ENCODE data around the gene APLP1. TPM values are rescaled to one million over a fixed set of nuclear protein-coding genes. Genes with fewer than 3 reads are reported as not detected.

APLP1 gene
- total and polyA plus RNA-seq, 2 of the 4 experiments (the other 2 are of a cell fraction) = 4.7 to 41.0 TPM

DNA sequence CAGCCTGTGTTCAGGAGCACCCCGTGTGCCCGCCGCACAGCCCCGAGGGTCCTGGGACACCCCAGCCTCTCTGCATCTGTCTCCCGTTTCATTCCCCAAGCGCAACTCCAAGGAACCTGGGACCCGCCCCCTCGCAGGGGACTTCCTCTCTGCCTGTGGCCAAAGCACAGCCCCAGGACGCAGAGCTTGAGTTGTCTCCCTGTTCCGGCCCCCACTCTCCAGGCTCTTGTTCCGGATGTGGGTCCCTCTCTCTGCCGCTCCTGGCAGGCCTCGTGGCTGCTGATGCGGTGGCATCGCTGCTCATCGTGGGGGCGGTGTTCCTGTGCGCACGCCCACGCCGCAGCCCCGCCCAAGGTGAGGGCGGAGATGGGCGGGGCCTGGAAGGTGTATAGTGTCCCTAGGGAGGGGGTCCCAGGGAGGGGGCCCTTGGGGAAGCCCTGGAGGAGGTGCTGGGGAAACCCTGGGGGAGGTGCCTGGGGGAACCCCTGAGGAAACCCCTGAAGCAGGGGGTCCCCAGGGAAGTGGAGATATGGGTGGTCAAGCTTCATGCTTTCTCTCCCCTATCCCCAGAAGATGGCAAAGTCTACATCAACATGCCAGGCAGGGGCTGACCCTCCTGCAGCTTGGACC lies 35.3 kb downstream of the APLP1 start:
- no peaks in the 10 kb centered on the region for H3K36me3 ChIP-seq (ENCODE audit: control insufficient read depth, insufficient read depth, low read length)
- no peak overlapping the region; the same call in 1 of the 2 replicates for H3K23ac ChIP-seq (ENCODE audit: low read depth, low read length)
- in situ Hi-C loops (cut with MboI; ENCODE audit: low sequenced_read_pairs) = no loop called here
- no peak overlapping the region for H3K4me3 ChIP-seq (ENCODE audit: insufficient read depth, low read depth, low read length)
- peak overlapping the region; percentile 72 for H3K27ac ChIP-seq (ENCODE audit: insufficient read depth, low read length)
- H3K9me3 ChIP-seq (ENCODE audit: control insufficient read depth, insufficient read depth, low read length) = no peaks in the 10 kb centered on the region
- peak overlapping the region; percentile 21 for H2AK9ac ChIP-seq (replicated peaks; ENCODE audit: low read depth, low read length, poor library complexity)
- H4K5ac ChIP-seq (ENCODE audit: low read depth, low read length) = peak overlapping the region; percentile 93
- POLR2A ChIA-PET (ENCODE audit: unreplicated experiment) = no interaction called here
- peak overlapping the region; percentile 91 for H2AK5ac ChIP-seq (ENCODE audit: low read depth, low read length)
- CTCF ChIA-PET = no interaction called here
- 0 out of 2 replicates have a peak overlapping the region, but pooled peaks have one; percentile 87 for H3K14ac ChIP-seq (replicated peaks; ENCODE audit: low read depth, low read length)
- peak overlapping the region; percentile 58 for H3K9ac ChIP-seq (ENCODE audit: low read depth, low read length)
- peak; percentile 92 for TF ChIP-seq MAZ (IDR thresholded peaks at IDR 0.05; ENCODE audit: borderline replicate concordance, low read depth, low read length)
- TF ChIP-seq, protein P1, sequence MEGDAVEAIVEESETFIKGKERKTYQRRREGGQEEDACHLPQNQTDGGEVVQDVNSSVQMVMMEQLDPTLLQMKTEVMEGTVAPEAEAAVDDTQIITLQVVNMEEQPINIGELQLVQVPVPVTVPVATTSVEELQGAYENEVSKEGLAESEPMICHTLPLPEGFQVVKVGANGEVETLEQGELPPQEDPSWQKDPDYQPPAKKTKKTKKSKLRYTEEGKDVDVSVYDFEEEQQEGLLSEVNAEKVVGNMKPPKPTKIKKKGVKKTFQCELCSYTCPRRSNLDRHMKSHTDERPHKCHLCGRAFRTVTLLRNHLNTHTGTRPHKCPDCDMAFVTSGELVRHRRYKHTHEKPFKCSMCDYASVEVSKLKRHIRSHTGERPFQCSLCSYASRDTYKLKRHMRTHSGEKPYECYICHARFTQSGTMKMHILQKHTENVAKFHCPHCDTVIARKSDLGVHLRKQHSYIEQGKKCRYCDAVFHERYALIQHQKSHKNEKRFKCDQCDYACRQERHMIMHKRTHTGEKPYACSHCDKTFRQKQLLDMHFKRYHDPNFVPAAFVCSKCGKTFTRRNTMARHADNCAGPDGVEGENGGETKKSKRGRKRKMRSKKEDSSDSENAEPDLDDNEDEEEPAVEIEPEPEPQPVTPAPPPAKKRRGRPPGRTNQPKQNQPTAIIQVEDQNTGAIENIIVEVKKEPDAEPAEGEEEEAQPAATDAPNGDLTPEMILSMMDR (conservative IDR thresholded peaks at IDR 0.05; ENCODE audit: low read depth, low read length) = no peak
- peak; percentile 30 for ATAC-seq (ENCODE audit: low read depth)
- H4K91ac ChIP-seq (ENCODE audit: insufficient read depth, low read depth, low read length) = peak overlapping the region; percentile 91
- peak overlapping the region; percentile 59 for H2BK5ac ChIP-seq (ENCODE audit: low read depth, low read length, poor library complexity, severe bottlenecking)
- peaks cover 31% of the 10 kb centered on the region for H3K4me1 ChIP-seq (ENCODE audit: control insufficient read depth, insufficient read depth, low read length)
- peak overlapping the region; percentile 93 for H3K4ac ChIP-seq (ENCODE audit: low read depth, low read length)
- BruUV-seq (replicated peaks) = no TSS peak
- H3K18ac ChIP-seq (ENCODE audit: low read depth, low read length) = peak overlapping the region; percentile 26
- peak overlapping the region; percentile 80; the same call in 1 of the 3 replicates for H2BK15ac ChIP-seq (ENCODE audit: low read depth, low read length)
- intact Hi-C loops (cut with micrococcal nuclease) = no loop called here
- 11% methylated on average over 12 of the region's 24 CpGs; no CpG with 5 or more reads in 1 of the 2 experiments for WGBS, 2 experiments (ENCODE audit: extremely low coverage in 2 of 2, insufficient read length in 1 of 2)
- peak overlapping the region; percentile 25 for H3K4me2 ChIP-seq (ENCODE audit: low read depth, low read length)
- no peak overlapping the region for H3K56ac ChIP-seq (ENCODE audit: extremely low read depth, insufficient read depth, low read length)
- DNase-seq = peak; percentile 73
- H4K20me1 ChIP-seq (ENCODE audit: insufficient read depth, low read length) = no peaks in the 10 kb centered on the region
- peak overlapping the region; percentile 16 for H2BK20ac ChIP-seq (ENCODE audit: low read depth, low read length)
- dilution Hi-C loops (cut with HindIII; ENCODE audit: low sequenced_read_pairs, unreplicated experiment) = no loop called here
- peak overlapping the region; percentile 83 for H2BK120ac ChIP-seq (ENCODE audit: low read depth, low read length)
- peaks cover 3 to 15% of the 10 kb centered on the region in 2 experiments; a peak in 3 of 4 replicates for H3K79me1 ChIP-seq (ENCODE audit: low read depth in 1 of 2, low read length in 2 of 2)
- H4K8ac ChIP-seq (ENCODE audit: low read depth in 2 of 2, low read length in 2 of 2) = peak overlapping the region; percentile 77 to 98
- H2AFZ ChIP-seq (replicated peaks; ENCODE audit: low read length, poor library complexity) = peak overlapping the region; percentile 89
- peaks cover 22% of the 10 kb centered on the region for H3K9me1 ChIP-seq (ENCODE audit: insufficient read depth, low read length)
- H3K27me3 ChIP-seq (ENCODE audit: control insufficient read depth, insufficient read depth, low read length) = no peaks in the 10 kb centered on the region

Measured in IMR-90 (cell line).